Breast epithelium (tissue), 3 donors: Measurements from ENCODE around the gene ASB6.

Source experiments
- POLR2A ChIP-seq: fragments of 450-650 bp; IDR thresholded peaks from one replicate; pipeline ENCODE4 v1.6.1; 2016; ENCODE audit warnings: antibody characterized with exemption, mild to moderate bottlenecking, moderate library complexity
- TF ChIP-seq, protein P1 (sequence below), 3 donors: fragments of 450-650 bp; IDR thresholded peaks; one replicate each; pipeline ENCODE4 v1.5.1; 2016 to 2017; ENCODE audit warnings: antibody characterized with exemption in 3 of 3, mild to moderate bottlenecking in 3 of 3, moderate library complexity in 3 of 3

DNA sequence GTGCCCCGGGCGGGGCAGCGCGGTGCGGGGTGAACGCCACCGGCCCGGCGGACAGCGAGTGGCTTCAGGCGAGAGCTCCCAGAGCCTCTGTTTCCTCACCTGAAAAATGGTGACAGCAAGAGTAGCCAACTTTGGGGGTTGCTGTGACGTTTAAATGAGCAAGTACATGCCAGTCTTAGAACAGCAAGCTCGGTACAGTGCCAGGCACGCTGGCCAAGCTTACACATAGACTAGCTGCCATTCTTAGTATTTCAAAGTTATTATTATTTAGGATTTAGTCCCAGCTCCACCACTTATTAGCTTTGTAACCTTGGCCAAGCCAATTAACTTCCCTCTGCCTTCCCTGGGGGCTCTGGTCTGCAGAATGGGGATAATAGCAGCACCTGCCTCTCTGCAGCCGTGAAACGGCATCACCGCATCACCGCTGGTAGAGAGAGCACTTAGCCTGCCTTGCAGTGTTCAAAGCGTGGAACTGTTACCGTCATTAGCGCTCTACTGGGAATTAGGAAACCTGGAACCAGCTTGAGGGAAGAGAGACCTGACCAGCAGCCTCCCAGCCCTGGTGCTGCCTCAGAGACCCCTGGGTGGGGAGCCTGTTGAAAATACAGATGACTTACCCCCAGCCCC is 21.2 kb downstream of the ASB6 start, which contains the start of gene C9orf50:
- TF ChIP-seq, protein P1, sequence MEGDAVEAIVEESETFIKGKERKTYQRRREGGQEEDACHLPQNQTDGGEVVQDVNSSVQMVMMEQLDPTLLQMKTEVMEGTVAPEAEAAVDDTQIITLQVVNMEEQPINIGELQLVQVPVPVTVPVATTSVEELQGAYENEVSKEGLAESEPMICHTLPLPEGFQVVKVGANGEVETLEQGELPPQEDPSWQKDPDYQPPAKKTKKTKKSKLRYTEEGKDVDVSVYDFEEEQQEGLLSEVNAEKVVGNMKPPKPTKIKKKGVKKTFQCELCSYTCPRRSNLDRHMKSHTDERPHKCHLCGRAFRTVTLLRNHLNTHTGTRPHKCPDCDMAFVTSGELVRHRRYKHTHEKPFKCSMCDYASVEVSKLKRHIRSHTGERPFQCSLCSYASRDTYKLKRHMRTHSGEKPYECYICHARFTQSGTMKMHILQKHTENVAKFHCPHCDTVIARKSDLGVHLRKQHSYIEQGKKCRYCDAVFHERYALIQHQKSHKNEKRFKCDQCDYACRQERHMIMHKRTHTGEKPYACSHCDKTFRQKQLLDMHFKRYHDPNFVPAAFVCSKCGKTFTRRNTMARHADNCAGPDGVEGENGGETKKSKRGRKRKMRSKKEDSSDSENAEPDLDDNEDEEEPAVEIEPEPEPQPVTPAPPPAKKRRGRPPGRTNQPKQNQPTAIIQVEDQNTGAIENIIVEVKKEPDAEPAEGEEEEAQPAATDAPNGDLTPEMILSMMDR (IDR thresholded peaks at IDR 0.05) = no peak
- no peak for TF ChIP-seq POLR2A
